ENCODE results near the gene ZNF830. TPM values are rescaled to one million over a fixed set of nuclear protein-coding genes. Genes with fewer than 3 reads are reported as not detected.

ZNF830 gene
- total RNA-seq, 1 experiment from 2014 or later, result 19.2 TPM

DNA sequence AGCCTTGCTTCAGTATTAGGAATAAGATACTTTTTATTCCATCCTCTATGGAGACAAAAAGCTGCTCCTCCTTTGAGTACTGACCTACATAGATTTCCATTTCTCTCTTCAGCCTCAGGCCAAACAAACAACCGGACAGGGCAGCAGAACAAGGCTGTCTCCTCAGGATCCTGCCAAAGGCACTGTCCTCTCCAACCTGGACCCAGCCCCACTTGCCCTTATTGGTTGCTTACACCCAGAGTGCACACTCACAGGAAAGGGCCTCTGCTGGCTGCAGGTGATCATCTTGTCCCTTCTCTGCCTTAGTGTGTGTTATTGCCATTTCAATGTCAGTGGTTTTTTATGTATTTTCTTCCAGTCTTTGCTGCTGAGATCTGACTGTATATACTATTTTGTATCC, 45.6 kb downstream of the ZNF830 start:
- Histone ChIP-seq H2BK5ac (ENCODE audit: insufficient read length, low read length) (no peak overlapping the region), H2AK5ac (ENCODE audit: insufficient read length, low read length) (no peak overlapping the region), H4K20me1 (ENCODE audit: control insufficient read depth, insufficient read depth, insufficient read length) (no peaks in the 10 kb centered on the region), H2BK120ac (ENCODE audit: low read depth, low read length, poor library complexity, severe bottlenecking) (no peak overlapping the region), H3K23me2 (ENCODE audit: insufficient read length, low read depth, low read length, poor library complexity, severe bottlenecking) (no peaks in the 10 kb centered on the region), H3K14ac (ENCODE audit: insufficient read depth, low read length) (no peak overlapping the region), H4K91ac (ENCODE audit: insufficient read length, low read depth, low read length) (no peak overlapping the region), H3K79me1 (ENCODE audit: insufficient read depth, low read depth, low read length, poor library complexity, severe bottlenecking) (no peaks in the 10 kb centered on the region), H3T11ph (ENCODE audit: low read length) (no peak overlapping the region), H3K4ac (ENCODE audit: low read depth, low read length) (no peak overlapping the region), H4K5ac (ENCODE audit: insufficient read length, low read depth, low read length) (no peak overlapping the region), H4K8ac (replicated peaks; ENCODE audit: insufficient read length, low read depth, low read length) (no peak overlapping the region), H2AFZ (ENCODE audit: low read length) (no peak overlapping the region), H3K9ac (ENCODE audit: extremely low read depth, insufficient read length, low read length) (no peak overlapping the region), H3K4me1 (ENCODE audit: insufficient read depth, low read length) (peaks cover 4% of the 10 kb centered on the region; the same call in 1 of the 2 replicates), H3K4me2 (ENCODE audit: insufficient read depth, insufficient read length, low read length) (no peak overlapping the region), H3K79me2 (ENCODE audit: insufficient read depth, low read length) (no peaks in the 10 kb centered on the region), H3K27ac (ENCODE audit: insufficient read length, low read depth, low read length) (no peak overlapping the region), H3K9me3 (ENCODE audit: control insufficient read depth, low read depth, low read length) (no peaks in the 10 kb centered on the region), H3K18ac (ENCODE audit: insufficient read length, low read depth, low read length) (no peak overlapping the region), H3K23ac (ENCODE audit: insufficient read length, low read depth, low read length) (no peak overlapping the region), H2BK20ac (ENCODE audit: low read depth, low read length, poor library complexity, severe bottlenecking) (no peak overlapping the region), H3K56ac (ENCODE audit: insufficient read length, low read depth, low read length) (no peak overlapping the region), H2BK15ac (ENCODE audit: low read depth, low read length) (no peak overlapping the region), H2BK12ac (ENCODE audit: insufficient read length, low read depth, low read length) (no peak overlapping the region), H3K27me3 (ENCODE audit: insufficient read depth, low read length) (no peaks in the 10 kb centered on the region)
- TF ChIP-seq, protein P1, sequence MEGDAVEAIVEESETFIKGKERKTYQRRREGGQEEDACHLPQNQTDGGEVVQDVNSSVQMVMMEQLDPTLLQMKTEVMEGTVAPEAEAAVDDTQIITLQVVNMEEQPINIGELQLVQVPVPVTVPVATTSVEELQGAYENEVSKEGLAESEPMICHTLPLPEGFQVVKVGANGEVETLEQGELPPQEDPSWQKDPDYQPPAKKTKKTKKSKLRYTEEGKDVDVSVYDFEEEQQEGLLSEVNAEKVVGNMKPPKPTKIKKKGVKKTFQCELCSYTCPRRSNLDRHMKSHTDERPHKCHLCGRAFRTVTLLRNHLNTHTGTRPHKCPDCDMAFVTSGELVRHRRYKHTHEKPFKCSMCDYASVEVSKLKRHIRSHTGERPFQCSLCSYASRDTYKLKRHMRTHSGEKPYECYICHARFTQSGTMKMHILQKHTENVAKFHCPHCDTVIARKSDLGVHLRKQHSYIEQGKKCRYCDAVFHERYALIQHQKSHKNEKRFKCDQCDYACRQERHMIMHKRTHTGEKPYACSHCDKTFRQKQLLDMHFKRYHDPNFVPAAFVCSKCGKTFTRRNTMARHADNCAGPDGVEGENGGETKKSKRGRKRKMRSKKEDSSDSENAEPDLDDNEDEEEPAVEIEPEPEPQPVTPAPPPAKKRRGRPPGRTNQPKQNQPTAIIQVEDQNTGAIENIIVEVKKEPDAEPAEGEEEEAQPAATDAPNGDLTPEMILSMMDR (conservative IDR thresholded peaks at IDR 0.05), result no peak
- no peaks in the 10 kb centered on the region for H3K9me3 Mint-ChIP-seq
- peaks cover 36 to 68% (median 64%) of the 10 kb centered on the region in 3 experiments; a peak in 6 of 7 replicates for H3K36me3 Mint-ChIP-seq (ENCODE audit: insufficient read depth in 1 of 3, low read depth in 3 of 3)
- DNase-seq, result no peak
- H3K4me1 Mint-ChIP-seq, result peaks cover 12 to 13% of the 10 kb centered on the region in 2 experiments
- no CpG with 5 or more reads among the region's 1 CpG for WGBS (ENCODE audit: extremely low coverage, insufficient read length, low lambda C conversion rate)
- no peaks in the 10 kb centered on the region for H3K27me3 Mint-ChIP-seq (ENCODE audit: low read depth)
- H3K27ac Mint-ChIP-seq, result peak overlapping the region in 1 of 3 experiments; percentile 27; a peak in 4 of 7 replicates
- H3K4me3 Mint-ChIP-seq, result no peak overlapping the region
